ENCODE measurements around the gene ROR2.

DNA sequence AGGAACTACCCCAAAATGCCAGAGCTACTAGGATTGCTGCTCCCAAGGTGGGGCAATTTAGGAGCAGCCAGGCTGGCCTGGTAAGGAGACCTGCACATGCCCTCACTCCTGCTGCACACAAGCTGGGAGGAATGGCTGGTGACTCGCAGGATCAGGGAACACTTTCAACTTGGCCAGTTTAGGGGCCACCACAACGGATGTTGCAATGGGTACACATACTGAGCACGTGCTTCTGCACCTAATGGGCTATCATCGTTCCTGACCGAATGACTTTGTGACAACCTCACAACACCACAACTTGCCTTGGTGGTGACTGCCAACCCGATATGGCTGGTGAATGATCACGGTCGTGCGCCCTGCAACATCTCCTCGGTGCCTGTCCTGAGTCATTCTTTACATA is 172.0 kb downstream of the ROR2 start:
- TF ChIP-seq, protein P1, sequence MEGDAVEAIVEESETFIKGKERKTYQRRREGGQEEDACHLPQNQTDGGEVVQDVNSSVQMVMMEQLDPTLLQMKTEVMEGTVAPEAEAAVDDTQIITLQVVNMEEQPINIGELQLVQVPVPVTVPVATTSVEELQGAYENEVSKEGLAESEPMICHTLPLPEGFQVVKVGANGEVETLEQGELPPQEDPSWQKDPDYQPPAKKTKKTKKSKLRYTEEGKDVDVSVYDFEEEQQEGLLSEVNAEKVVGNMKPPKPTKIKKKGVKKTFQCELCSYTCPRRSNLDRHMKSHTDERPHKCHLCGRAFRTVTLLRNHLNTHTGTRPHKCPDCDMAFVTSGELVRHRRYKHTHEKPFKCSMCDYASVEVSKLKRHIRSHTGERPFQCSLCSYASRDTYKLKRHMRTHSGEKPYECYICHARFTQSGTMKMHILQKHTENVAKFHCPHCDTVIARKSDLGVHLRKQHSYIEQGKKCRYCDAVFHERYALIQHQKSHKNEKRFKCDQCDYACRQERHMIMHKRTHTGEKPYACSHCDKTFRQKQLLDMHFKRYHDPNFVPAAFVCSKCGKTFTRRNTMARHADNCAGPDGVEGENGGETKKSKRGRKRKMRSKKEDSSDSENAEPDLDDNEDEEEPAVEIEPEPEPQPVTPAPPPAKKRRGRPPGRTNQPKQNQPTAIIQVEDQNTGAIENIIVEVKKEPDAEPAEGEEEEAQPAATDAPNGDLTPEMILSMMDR (conservative IDR thresholded peaks at IDR 0.05 in 1 of 2, IDR thresholded peaks at IDR 0.05 in 1 of 2; ENCODE audit: extremely low read depth in 1 of 2, insufficient read depth in 1 of 2, low read depth in 1 of 2, low read length in 2 of 2), result no peak
- no peak for TF ChIP-seq EZH2 (IDR thresholded peaks at IDR 0.05; ENCODE audit: borderline replicate concordance, low read length)

Measured in mammary epithelial cell (primary cell).